Suprapubic skin (tissue), 4 donors: ENCODE data around the gene ANKRD63. TPM values are rescaled to one million over a fixed set of nuclear protein-coding genes. Genes with fewer than 3 reads are reported as not detected.

ENCODE experiments used
- DNase-seq, 2 donors: peaks; one replicate each; pipeline ENCODE4 v3.0.0-alpha.2; 2019; ENCODE audit warnings: low spot score in 2 of 2
- H3K27ac ChIP-seq: fragments of 200-600 bp; sonication (generic); one replicate; pipeline ENCODE4 v1.5.1; 2019
- H3K27me3 ChIP-seq: fragments of 200-600 bp; sonication (generic); one replicate; pipeline ENCODE4 v1.5.1; 2019
- H3K36me3 ChIP-seq: fragments of 200-600 bp; sonication (generic); one replicate; pipeline ENCODE4 v1.5.1; 2019
- H3K4me1 ChIP-seq: fragments of 200-600 bp; sonication (generic); one replicate; pipeline ENCODE4 v1.5.1; 2019
- H3K4me3 ChIP-seq: fragments of 200-600 bp; sonication (generic); one replicate; pipeline ENCODE4 v1.5.1; 2019; ENCODE audit warnings: mild to moderate bottlenecking
- H3K9me3 ChIP-seq: fragments of 200-600 bp; sonication (generic); one replicate; pipeline ENCODE4 v1.5.1; 2019
- CTCF ChIP-seq, 2 donors: fragments of 200-600 bp in 1 of 2; fragments of 450-650 bp in 1 of 2; sonication (generic) in 1 of 2; IDR thresholded peaks; one replicate each; pipeline ENCODE4 v1.5.1; 2016 to 2019; ENCODE audit warnings: antibody characterized with exemption in 2 of 2, mild to moderate bottlenecking in 1 of 2, moderate library complexity in 1 of 2
- EP300 ChIP-seq: sonication (generic); formaldehyde crosslinking; IDR thresholded peaks from one replicate; pipeline ENCODE4 v1.6.1; 2017; ENCODE audit warnings: antibody characterized with exemption
- POLR2A ChIP-seq, 2 donors: fragments of 450-650 bp; IDR thresholded peaks; one replicate each; pipeline ENCODE4 v1.6.1; 2017; ENCODE audit warnings: antibody characterized with exemption in 2 of 2, mild to moderate bottlenecking in 2 of 2, moderate library complexity in 2 of 2
- POLR2AphosphoS5 ChIP-seq, 3 donors: sonication (generic); formaldehyde crosslinking; IDR thresholded peaks; one replicate each; pipeline ENCODE4 v1.6.1; 2017; ENCODE audit warnings: antibody characterized with exemption in 3 of 3
- WGBS: methylation state at CpG from one replicate; pipeline ENCODE4 v1.1.5; 2018; 5-methylcytosine and 5-hydroxymethylcytosine counted together
- total RNA-seq, 4 donors: library from RNA; depleted of rRNA; stranded (reverse); fragments of >200 nt; gene quantifications; one replicate each; pipeline ENCODE4 v1.1.0, GENCODE V29; 2016

The ANKRD63 gene
- total RNA-seq, 4 donors from 2014 or later: not detected

- H3K4me3 ChIP-seq: no peak overlapping the region
Measured at GRCh38 chr15:40310001-40310959, 27.4 kb upstream of the ANKRD63 start.

GRCh38 chr15:40309344-40309862 lies 26.5 kb upstream of the ANKRD63 start:
- DNase-seq: no peak
- Histone ChIP-seq H3K4me1 (peaks cover 11% of the 10 kb centered on the region), H3K36me3 (no peaks in the 10 kb centered on the region), H3K4me3 (no peak overlapping the region), H3K27ac (no peak overlapping the region), H3K9me3 (no peaks in the 10 kb centered on the region), H3K27me3 (peaks cover 13% of the 10 kb centered on the region)
- no peak for TF ChIP-seq CTCF (IDR thresholded peaks at IDR 0.05)
- WGBS: 85% methylated on average over 8 of the region's 8 CpGs

More at GRCh38 chr15:40310001-40310959, 27.4 kb upstream of the ANKRD63 start:
- no peaks in the 10 kb centered on the region for H3K9me3 ChIP-seq
- no peak for TF ChIP-seq EP300
- TF ChIP-seq CTCF (IDR thresholded peaks at IDR 0.05): peak; percentile 33 to 52
- WGBS: 31% methylated on average over 4 of the region's 4 CpGs
- H3K27me3 ChIP-seq: peaks cover 13% of the 10 kb centered on the region
- no peaks in the 10 kb centered on the region for H3K36me3 ChIP-seq
- DNase-seq: no peak
- peaks cover 11% of the 10 kb centered on the region for H3K4me1 ChIP-seq
- no peak overlapping the region for H3K27ac ChIP-seq

- DNase-seq: no peak
- WGBS: 71% methylated on average over 11 of the region's 15 CpGs
- peak within 1 kb of the TSS; percentile 32 for H3K4me3 ChIP-seq
- H3K27me3 ChIP-seq: peaks cover 17% of the 10 kb centered on the region
- H3K9me3 ChIP-seq: no peaks in the 10 kb centered on the region
- no peaks in the 10 kb centered on the region for H3K36me3 ChIP-seq
- peak within 1 kb of the TSS; percentile 32 for H3K27ac ChIP-seq
- TF ChIP-seq POLR2A (IDR thresholded peaks at IDR 0.05): no peak
- TF ChIP-seq CTCF (IDR thresholded peaks at IDR 0.05): no peak
- H3K4me1 ChIP-seq: no peaks in the 10 kb centered on the region
Measured at GRCh38 chr15:40307421-40308211, 24.8 kb upstream of the ANKRD63 start, which contains the start of gene PLCB2. TSS of gene PLCB2 (minus strand) at chr15:40307935. CDS start at chr15:40307672, 263 bp downstream.

GRCh38 chr15:40306908-40307307 lies 24.0 kb upstream of the ANKRD63 start:
- H3K27ac ChIP-seq: no peak overlapping the region
- H3K36me3 ChIP-seq: no peaks in the 10 kb centered on the region
- peak overlapping the region; percentile 32 for H3K4me3 ChIP-seq
- H3K4me1 ChIP-seq: no peaks in the 10 kb centered on the region
- no peak for TF ChIP-seq POLR2A (IDR thresholded peaks at IDR 0.05)
- TF ChIP-seq CTCF (IDR thresholded peaks at IDR 0.05): no peak
- no peak for TF ChIP-seq POLR2AphosphoS5 (IDR thresholded peaks at IDR 0.05)
- no peak for TF ChIP-seq EP300
- WGBS: 83% methylated on average over 1 of the region's 7 CpGs
- peaks cover 16% of the 10 kb centered on the region for H3K27me3 ChIP-seq
- H3K9me3 ChIP-seq: no peaks in the 10 kb centered on the region
- DNase-seq: no peak

- peak overlapping the region; percentile 32 for H3K4me3 ChIP-seq
- H3K36me3 ChIP-seq: no peaks in the 10 kb centered on the region
- no peak overlapping the region for H3K27ac ChIP-seq
- H3K4me1 ChIP-seq: no peaks in the 10 kb centered on the region
- no peak for TF ChIP-seq POLR2A (IDR thresholded peaks at IDR 0.05)
- no peak for TF ChIP-seq POLR2AphosphoS5 (IDR thresholded peaks at IDR 0.05)
- no peak for TF ChIP-seq CTCF (IDR thresholded peaks at IDR 0.05)
- no peak for TF ChIP-seq EP300
- 96% methylated on average over 3 of the region's 5 CpGs for WGBS
- peaks cover 13% of the 10 kb centered on the region for H3K27me3 ChIP-seq
- no peak for DNase-seq
- H3K9me3 ChIP-seq: no peaks in the 10 kb centered on the region
Measured at GRCh38 chr15:40306371-40306770, 23.5 kb upstream of the ANKRD63 start.
